ENCODE data around the gene PDXP. TPM values are rescaled to one million over a fixed set of nuclear protein-coding genes. Genes with fewer than 3 reads are reported as not detected.

Gene PDXP
- total RNA-seq, 1 donor from 2014 or later, result 22.4 TPM

DNA sequence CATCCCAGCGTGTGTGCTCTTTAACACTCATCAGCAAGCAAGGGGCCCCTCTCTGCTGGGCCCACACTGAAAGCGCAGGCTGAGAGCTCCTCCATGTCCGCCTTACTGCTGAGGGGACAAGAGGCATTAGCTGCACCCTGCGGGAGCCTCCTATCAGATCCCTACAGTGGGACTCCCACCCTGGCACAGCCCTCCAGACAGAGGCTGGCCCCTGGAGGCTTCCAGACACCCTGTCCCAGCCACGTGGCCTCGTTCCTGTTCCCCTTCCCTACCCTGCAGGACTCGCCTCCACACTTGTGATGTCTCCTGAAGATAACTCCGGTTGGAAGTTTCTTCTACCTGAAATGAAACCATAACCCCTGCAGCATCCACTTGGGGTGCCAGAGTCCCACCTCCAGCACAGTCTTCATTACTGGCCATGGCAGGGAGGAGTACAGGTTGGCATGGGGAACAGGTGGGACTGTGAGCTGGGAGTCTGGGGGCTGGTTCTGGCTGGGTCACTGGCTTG, 24.1 kb upstream of the PDXP start:
- TF ChIP-seq, protein P1, sequence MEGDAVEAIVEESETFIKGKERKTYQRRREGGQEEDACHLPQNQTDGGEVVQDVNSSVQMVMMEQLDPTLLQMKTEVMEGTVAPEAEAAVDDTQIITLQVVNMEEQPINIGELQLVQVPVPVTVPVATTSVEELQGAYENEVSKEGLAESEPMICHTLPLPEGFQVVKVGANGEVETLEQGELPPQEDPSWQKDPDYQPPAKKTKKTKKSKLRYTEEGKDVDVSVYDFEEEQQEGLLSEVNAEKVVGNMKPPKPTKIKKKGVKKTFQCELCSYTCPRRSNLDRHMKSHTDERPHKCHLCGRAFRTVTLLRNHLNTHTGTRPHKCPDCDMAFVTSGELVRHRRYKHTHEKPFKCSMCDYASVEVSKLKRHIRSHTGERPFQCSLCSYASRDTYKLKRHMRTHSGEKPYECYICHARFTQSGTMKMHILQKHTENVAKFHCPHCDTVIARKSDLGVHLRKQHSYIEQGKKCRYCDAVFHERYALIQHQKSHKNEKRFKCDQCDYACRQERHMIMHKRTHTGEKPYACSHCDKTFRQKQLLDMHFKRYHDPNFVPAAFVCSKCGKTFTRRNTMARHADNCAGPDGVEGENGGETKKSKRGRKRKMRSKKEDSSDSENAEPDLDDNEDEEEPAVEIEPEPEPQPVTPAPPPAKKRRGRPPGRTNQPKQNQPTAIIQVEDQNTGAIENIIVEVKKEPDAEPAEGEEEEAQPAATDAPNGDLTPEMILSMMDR (IDR thresholded peaks at IDR 0.05; ENCODE audit: insufficient read depth, low read depth, low read length), result no peak
- no peak for TF ChIP-seq EZH2 (IDR thresholded peaks at IDR 0.05; ENCODE audit: insufficient read depth, low read length)
- no peak for FAIRE-seq
- Histone ChIP-seq H3K4me3 (ENCODE audit: insufficient read depth, low read depth, low read length) (no peak overlapping the region), H3K27ac (ENCODE audit: low read depth, low read length) (peak overlapping the region; percentile 30), H3K4me1 (ENCODE audit: insufficient read depth, low read length) (peaks cover 46% of the 10 kb centered on the region), H3K9me3 (ENCODE audit: insufficient read depth, low read depth, low read length) (no peaks in the 10 kb centered on the region), H3K79me2 (ENCODE audit: insufficient read depth, low read length) (no peaks in the 10 kb centered on the region), H3K36me3 (ENCODE audit: insufficient read depth, low read length) (no peaks in the 10 kb centered on the region), H2AFZ (ENCODE audit: low read depth, low read length) (no peak overlapping the region), H3K4me2 (ENCODE audit: low read length) (peak overlapping the region; percentile 79), H3K27me3 (ENCODE audit: insufficient read depth, low read length) (no peaks in the 10 kb centered on the region), H3K9ac (ENCODE audit: low read length) (peak overlapping the region; percentile 38), H4K20me1 (ENCODE audit: insufficient read depth, low read length) (no peaks in the 10 kb centered on the region)
- Mint-ChIP-seq H3K36me3 (ENCODE audit: low read depth, unreplicated experiment) (peaks cover 4% of the 10 kb centered on the region), H3K4me3 (ENCODE audit: unreplicated experiment) (peak overlapping the region; percentile 54), H3K9me3 (ENCODE audit: unreplicated experiment) (no peaks in the 10 kb centered on the region), H3K27me3 (ENCODE audit: low read depth, unreplicated experiment) (no peaks in the 10 kb centered on the region), H3K4me1 (ENCODE audit: low read depth, unreplicated experiment) (peaks cover 32% of the 10 kb centered on the region), H3K27ac (ENCODE audit: unreplicated experiment) (peak overlapping the region; percentile 86)
- no peak for DNase-seq (ENCODE audit: low read depth)

DNA sequence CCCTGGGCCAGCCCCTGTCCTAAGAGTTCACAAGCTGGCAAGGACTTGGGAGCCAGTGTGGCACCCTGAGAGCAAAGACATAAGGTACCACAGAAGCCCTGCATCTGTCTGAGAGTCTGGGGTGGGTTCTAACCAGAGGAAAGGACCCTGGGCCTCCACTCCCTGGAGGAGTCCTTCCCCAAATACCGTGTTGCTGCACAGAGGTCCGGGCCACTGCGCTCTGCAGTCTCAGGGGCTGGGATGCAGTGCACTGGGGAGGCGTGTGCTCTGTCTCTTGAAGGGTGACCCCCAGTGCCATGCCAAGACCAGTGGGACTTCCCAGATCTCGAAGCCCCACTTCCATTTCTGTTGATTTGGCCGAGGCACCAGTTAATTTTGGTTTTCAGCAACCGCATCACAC, 23.4 kb upstream of the PDXP start:
- DNase-seq (ENCODE audit: low read depth) (no peak), FAIRE-seq (no peak)
- Histone ChIP-seq H3K4me1 (ENCODE audit: insufficient read depth, low read length) (peaks cover 46% of the 10 kb centered on the region), H3K27ac (ENCODE audit: low read depth, low read length) (no peak overlapping the region), H3K36me3 (ENCODE audit: insufficient read depth, low read length) (no peaks in the 10 kb centered on the region), H3K79me2 (ENCODE audit: insufficient read depth, low read length) (no peaks in the 10 kb centered on the region), H4K20me1 (ENCODE audit: insufficient read depth, low read length) (no peaks in the 10 kb centered on the region), H3K27me3 (ENCODE audit: insufficient read depth, low read length) (no peaks in the 10 kb centered on the region), H3K9ac (ENCODE audit: low read length) (no peak overlapping the region), H3K9me3 (ENCODE audit: insufficient read depth, low read depth, low read length) (no peaks in the 10 kb centered on the region), H3K4me3 (ENCODE audit: insufficient read depth, low read depth, low read length) (no peak overlapping the region), H3K4me2 (ENCODE audit: low read length) (peak overlapping the region; percentile 79), H2AFZ (ENCODE audit: low read depth, low read length) (no peak overlapping the region)
- H3K36me3 Mint-ChIP-seq (ENCODE audit: low read depth, unreplicated experiment), result peaks cover 4% of the 10 kb centered on the region
- H3K27ac Mint-ChIP-seq (ENCODE audit: unreplicated experiment), result no peak overlapping the region
- peaks cover 32% of the 10 kb centered on the region for H3K4me1 Mint-ChIP-seq (ENCODE audit: low read depth, unreplicated experiment)
- no peak overlapping the region for H3K4me3 Mint-ChIP-seq (ENCODE audit: unreplicated experiment)
- H3K9me3 Mint-ChIP-seq (ENCODE audit: unreplicated experiment), result no peaks in the 10 kb centered on the region
- no peaks in the 10 kb centered on the region for H3K27me3 Mint-ChIP-seq (ENCODE audit: low read depth, unreplicated experiment)
- TF ChIP-seq, protein P1 (IDR thresholded peaks at IDR 0.05; ENCODE audit: insufficient read depth, low read depth, low read length), result no peak
- no peak for TF ChIP-seq EZH2 (IDR thresholded peaks at IDR 0.05; ENCODE audit: insufficient read depth, low read length)

DNA sequence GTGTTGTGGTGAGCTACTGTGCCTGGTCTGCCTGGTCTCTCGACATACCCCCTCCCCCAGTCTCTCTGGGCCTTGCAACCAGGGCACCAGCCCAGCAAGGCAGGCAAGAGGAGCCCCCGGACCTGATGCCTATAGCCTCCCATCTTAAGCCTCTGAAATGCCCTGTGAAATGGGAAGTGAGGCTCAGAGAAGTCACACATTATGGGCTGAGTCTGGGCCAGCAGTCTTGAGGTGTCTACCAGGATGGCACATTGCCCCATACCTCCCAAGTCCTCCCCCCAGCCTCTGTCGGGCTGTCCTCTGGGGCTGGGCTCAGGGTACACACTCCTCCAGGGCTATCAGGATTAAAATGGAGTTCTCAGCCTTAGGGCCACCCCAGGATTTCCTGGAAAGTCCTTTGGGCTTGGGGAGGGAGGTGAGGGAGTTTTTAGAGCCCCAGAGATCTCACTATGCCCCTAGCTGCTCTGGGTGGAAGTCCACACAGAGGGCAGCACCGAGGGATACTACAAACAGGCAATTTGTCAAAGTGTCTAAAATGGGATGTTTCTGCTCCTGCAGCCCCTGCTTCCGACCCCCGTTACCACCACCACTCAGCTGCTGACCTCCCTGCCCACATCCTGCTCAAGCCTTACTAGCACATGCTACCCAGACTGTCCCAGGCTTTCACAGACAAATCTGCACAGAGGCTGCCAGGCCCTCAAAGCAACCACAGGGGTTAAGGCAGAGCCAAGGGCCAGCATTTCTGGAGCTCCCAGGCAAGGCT, 22.2 kb upstream of the PDXP start:
- no peaks in the 10 kb centered on the region for H3K36me3 ChIP-seq (ENCODE audit: insufficient read depth, low read length)
- H3K36me3 Mint-ChIP-seq (ENCODE audit: low read depth, unreplicated experiment), result peaks cover 4% of the 10 kb centered on the region
- peaks cover 32% of the 10 kb centered on the region for H3K4me1 Mint-ChIP-seq (ENCODE audit: low read depth, unreplicated experiment)
- H4K20me1 ChIP-seq (ENCODE audit: insufficient read depth, low read length), result peaks cover 4% of the 10 kb centered on the region
- no peaks in the 10 kb centered on the region for H3K9me3 ChIP-seq (ENCODE audit: insufficient read depth, low read depth, low read length)
- H3K9ac ChIP-seq (ENCODE audit: low read length), result no peak overlapping the region
- peaks cover 52% of the 10 kb centered on the region for H3K4me1 ChIP-seq (ENCODE audit: insufficient read depth, low read length)
- peak overlapping the region; percentile 11 for H3K4me3 Mint-ChIP-seq (ENCODE audit: unreplicated experiment)
- no peak for TF ChIP-seq EZH2 (IDR thresholded peaks at IDR 0.05; ENCODE audit: insufficient read depth, low read length)
- TF ChIP-seq, protein P1 (IDR thresholded peaks at IDR 0.05; ENCODE audit: insufficient read depth, low read depth, low read length), result peak; percentile 22
- H3K27ac Mint-ChIP-seq (ENCODE audit: unreplicated experiment), result no peak overlapping the region
- peak overlapping the region; percentile 50 for H3K4me2 ChIP-seq (ENCODE audit: low read length)
- no peaks in the 10 kb centered on the region for H3K27me3 Mint-ChIP-seq (ENCODE audit: low read depth, unreplicated experiment)
- H3K79me2 ChIP-seq (ENCODE audit: insufficient read depth, low read length), result peaks cover 4% of the 10 kb centered on the region
- H3K9me3 Mint-ChIP-seq (ENCODE audit: unreplicated experiment), result no peaks in the 10 kb centered on the region
- H3K27me3 ChIP-seq (ENCODE audit: insufficient read depth, low read length), result no peaks in the 10 kb centered on the region
- no peak for FAIRE-seq
- DNase-seq (ENCODE audit: low read depth), result peak; percentile 86
- no peak overlapping the region for H2AFZ ChIP-seq (ENCODE audit: low read depth, low read length)
- H3K27ac ChIP-seq (ENCODE audit: low read depth, low read length), result no peak overlapping the region
- no peak overlapping the region for H3K4me3 ChIP-seq (ENCODE audit: insufficient read depth, low read depth, low read length)
